Right lobe of liver (tissue), 6 donors: Measurements from ENCODE around the gene CDK17. TPM values are rescaled to one million over a fixed set of nuclear protein-coding genes. Genes with fewer than 3 reads are reported as not detected.

Source experiments
- ATAC-seq, 4 donors: fragments of 200-7000 bp; cut with Tn5 transposase; one replicate each; pipeline ENCODE4 v1.9.1; 2020; ENCODE audit warnings: mild to moderate bottlenecking in 4 of 4, moderate library complexity in 4 of 4
- DNase-seq, 3 donors: peaks; one replicate each; pipeline ENCODE4 v3.0.0-alpha.2; 2020
- H3K27ac ChIP-seq, 3 donors: fragments of 200-600 bp; one replicate each; pipeline ENCODE4 v1.8.0; 2022
- H3K27me3 ChIP-seq, 2 donors: fragments of 200-600 bp; one replicate each; pipeline ENCODE4 v1.8.0; 2022
- H3K36me3 ChIP-seq, 4 donors: fragments of 200-600 bp; sonication (generic) in 1 of 4; one replicate each; pipeline versions ENCODE4 v1.5.1 to v1.8.0; 2017 to 2022; ENCODE audit warnings: control low read depth in 1 of 4
- H3K4me1 ChIP-seq, 4 donors: fragments of 200-600 bp; sonication (generic) in 1 of 4; one replicate each; pipeline versions ENCODE4 v1.5.1 to v1.8.0; 2017 to 2022; ENCODE audit warnings: control low read depth in 1 of 4
- H3K4me3 ChIP-seq, 3 donors: fragments of 200-600 bp; one replicate each; pipeline ENCODE4 v1.8.0; 2022
- H3K9me3 ChIP-seq, 4 donors: fragments of 200-600 bp; sonication (generic) in 1 of 4; one replicate each; pipeline versions ENCODE4 v1.5.1 to v1.8.0; 2017 to 2022; ENCODE audit warnings: control low read depth in 1 of 4
- CTCF ChIP-seq, 4 donors: fragments of 200-600 bp in 3 of 4; fragments of 450-650 bp in 1 of 4; IDR thresholded peaks; one replicate each; pipeline versions ENCODE4 v1.5.1 to v1.8.0; 2016 to 2022; ENCODE audit warnings: antibody characterized with exemption in 4 of 4, mild to moderate bottlenecking in 2 of 4
- POLR2A ChIP-seq: fragments of 450-650 bp; IDR thresholded peaks from one replicate; pipeline ENCODE4 v1.6.1; 2017; ENCODE audit warnings: antibody characterized with exemption, mild to moderate bottlenecking
- WGBS: methylation state at CpG from one replicate; pipeline ENCODE4 v1.1.6; 2018; ENCODE audit warnings: low coverage, low lambda C conversion rate; ENCODE audit not compliant: insufficient coverage; ENCODE audit errors: missing lambda C conversion rate; 5-methylcytosine and 5-hydroxymethylcytosine counted together
- intact Hi-C, 2 donors: fragments of 100-400 bp; cut with DNase I; formaldehyde crosslinking; loops; one replicate each; pipeline versions ENCODE4 v1.11.2 to v1.14.1; 2022
- total RNA-seq, 6 experiments: library from RNA; depleted of rRNA in 2 of 6; stranded (reverse); fragments of >200 nt in 2 of 6; fragmentation: NEBNext Ultra II Directional in 3 of 6; extraction: Animal tissue kit (Norgen Biotek cat#: 25700) in 3 of 6; gene quantifications; one replicate each; pipeline versions ENCODE4 v1.1.0 to v1.2.4, GENCODE V29; 2016 to 2023
- donor health status: DM: no; HTN: yes; CAD: no.
- donor health status: DM: no; HTN: no; CAD: no.
- donor health status: DM: no; HTN: no; CAD: no.
- donor health status: DM: no; HTN: yes; CAD: no.
- donor health status: DM: no; HTN: yes; CAD: no.

Gene CDK17
- total RNA-seq, 6 experiments from 2014 or later: 8.9 to 16.1 (median 13.7) TPM

GRCh38 chr12:96295532-96296160, 104.6 kb downstream of the CDK17 start:
- intact Hi-C loops: no loop called here
- Histone ChIP-seq H3K9me3 (no peaks in the 10 kb centered on the region), H3K4me1 (no peaks in the 10 kb centered on the region), H3K4me3 (no peak overlapping the region), H3K27ac (no peak overlapping the region), H3K36me3 (peaks cover 0 to 15% (median 0%) of the 10 kb centered on the region in 4 donors), H3K27me3 (no peaks in the 10 kb centered on the region)
- no peak for TF ChIP-seq POLR2A
- no peak for TF ChIP-seq CTCF (IDR thresholded peaks at IDR 0.05)
- DNase-seq (no peak), ATAC-seq (no peak)
- 93% methylated on average over 6 of the region's 6 CpGs for WGBS

- peaks cover 0 to 14% (median 0%) of the 10 kb centered on the region in 4 donors for H3K36me3 ChIP-seq
- TF ChIP-seq POLR2A (no peak), CTCF (IDR thresholded peaks at IDR 0.05) (no peak)
- ATAC-seq (no peak), DNase-seq (no peak)
- intact Hi-C loops: no loop called here
- no peaks in the 10 kb centered on the region for H3K4me1 ChIP-seq
- 57% methylated on average over 3 of the region's 3 CpGs for WGBS
- no peaks in the 10 kb centered on the region for H3K27me3 ChIP-seq
- no peaks in the 10 kb centered on the region for H3K9me3 ChIP-seq
- no peak overlapping the region for H3K4me3 ChIP-seq
- H3K27ac ChIP-seq: no peak overlapping the region
Measured at GRCh38 chr12:96294831-96295230, 105.4 kb downstream of the CDK17 start.

GRCh38 chr12:96293093-96293492, 107.1 kb downstream of the CDK17 start:
- 91% methylated on average over 2 of the region's 2 CpGs for WGBS
- no peaks in the 10 kb centered on the region for H3K4me1 ChIP-seq
- no peak overlapping the region for H3K27ac ChIP-seq
- peaks cover 0 to 20% (median 6%) of the 10 kb centered on the region in 4 donors for H3K36me3 ChIP-seq
- ATAC-seq (no peak), DNase-seq (no peak)
- no peaks in the 10 kb centered on the region for H3K9me3 ChIP-seq
- no peak for TF ChIP-seq CTCF (IDR thresholded peaks at IDR 0.05)
- TF ChIP-seq POLR2A: no peak
- H3K27me3 ChIP-seq: no peaks in the 10 kb centered on the region
- intact Hi-C loops: no loop called here
- no peak overlapping the region for H3K4me3 ChIP-seq

- ATAC-seq: no peak
- WGBS: 79% methylated on average over 4 of the region's 5 CpGs
- Histone ChIP-seq H3K36me3 (peaks cover 0 to 43% (median 18%) of the 10 kb centered on the region in 4 donors), H3K27ac (no peak overlapping the region), H3K27me3 (no peaks in the 10 kb centered on the region), H3K4me3 (no peak overlapping the region), H3K9me3 (no peaks in the 10 kb centered on the region), H3K4me1 (no peaks in the 10 kb centered on the region)
- no peak for TF ChIP-seq CTCF (IDR thresholded peaks at IDR 0.05)
- TF ChIP-seq POLR2A: no peak
- no peak for DNase-seq
- intact Hi-C loops: no loop called here
Measured at GRCh38 chr12:96289067-96289466, 111.2 kb downstream of the CDK17 start.

- Histone ChIP-seq H3K27me3 (no peaks in the 10 kb centered on the region), H3K27ac (no peak overlapping the region), H3K4me1 (no peaks in the 10 kb centered on the region), H3K4me3 (no peak overlapping the region), H3K9me3 (no peaks in the 10 kb centered on the region), H3K36me3 (peaks cover 0 to 55% (median 19%) of the 10 kb centered on the region in 4 donors)
- TF ChIP-seq POLR2A (no peak), CTCF (IDR thresholded peaks at IDR 0.05) (no peak)
- DNase-seq (no peak), ATAC-seq (no peak)
- intact Hi-C loops: no loop called here
Measured at GRCh38 chr12:96285158-96285557, 115.1 kb downstream of the CDK17 start.
